Measurements from ENCODE around the gene GARIN6.
"Not testable (repeated sequence)": the region's sequence is repeated elsewhere in the genome, so short reads cannot be mapped to it uniquely, and the experiment has no call there.

The GARIN6 gene

GRCh38 chr12:99647453-99647852 is at the start of gene GARIN6:
Gene GARIN6 (plus strand): TSS chr12:99647753. CDS start chr12:99648175, 422 bp downstream.
- DNase-seq = no peak

GRCh38 chr12:99598785-99599184 is 48.8 kb upstream of the GARIN6 start:
- DNase-seq = no peak

GRCh38 chr12:99600388-99600787 is 47.2 kb upstream of the GARIN6 start:
- no peak for DNase-seq

GRCh38 chr12:99609455-99610181 is 37.9 kb upstream of the GARIN6 start:
- DNase-seq = no peak

GRCh38 chr12:99611117-99611516 is 36.4 kb upstream of the GARIN6 start:
- DNase-seq = no peak

- DNase-seq = no peak
Observed at GRCh38 chr12:99611599-99611998, 36.0 kb upstream of the GARIN6 start.

GRCh38 chr12:99618657-99619056 is 28.9 kb upstream of the GARIN6 start:
- no peak for DNase-seq

- no peak for DNase-seq
Observed at GRCh38 chr12:99619389-99620158, 28.0 kb upstream of the GARIN6 start.

- DNase-seq = no peak
Observed at GRCh38 chr12:99620159-99620479, 27.4 kb upstream of the GARIN6 start.

GRCh38 chr12:99624591-99624990 is 23.0 kb upstream of the GARIN6 start:
- DNase-seq = not testable (repeated sequence)

GRCh38 chr12:99627459-99627858 is 20.1 kb upstream of the GARIN6 start:
- DNase-seq = no peak

- no peak for DNase-seq
Observed at GRCh38 chr12:99644629-99645028, 2.9 kb upstream of the GARIN6 start.

- DNase-seq = no peak
Observed at GRCh38 chr12:99648183-99648582, 630 bp downstream of the GARIN6 start.

GRCh38 chr12:99649551-99649950 is 2.0 kb downstream of the GARIN6 start:
- no peak for DNase-seq

GRCh38 chr12:99658671-99659349 is 11.3 kb downstream of the GARIN6 start:
- no peak for DNase-seq

- DNase-seq = no peak
Observed at GRCh38 chr12:99670635-99671034, 23.1 kb downstream of the GARIN6 start.

- no peak for DNase-seq
Observed at GRCh38 chr12:99680276-99680675, 32.7 kb downstream of the GARIN6 start.

GRCh38 chr12:99686142-99686541 is 38.6 kb downstream of the GARIN6 start:
- no peak for DNase-seq

GRCh38 chr12:99695050-99695449 is 47.5 kb downstream of the GARIN6 start:
- DNase-seq = no peak
